Loucy (cell line): ENCODE data around the gene SERPINB1.

Source experiments
- H2AFZ ChIP-seq: fragments of 200-600 bp; sonication (generic); 2 replicates; pipeline ENCODE4 v1.6.0; 2016; ENCODE audit warnings: antibody characterized with exemption, mild to moderate bottlenecking, low read length, moderate library complexity
- H3F3A ChIP-seq: fragments of 200-600 bp; 2 replicates; pipeline ENCODE4 v1.6.0; 2016; ENCODE audit warnings: antibody characterized with exemption, low read depth, mild to moderate bottlenecking
- H3K27me3 ChIP-seq: fragments of 200-600 bp; sonication (generic); 2 replicates; pipeline ENCODE4 v1.6.1; 2014; ENCODE audit warnings: low read length, mild to moderate bottlenecking; ENCODE audit not compliant: insufficient read depth, poor library complexity, severe bottlenecking
- H3K36me3 ChIP-seq: fragments of 200-600 bp; sonication (generic); 2 replicates; pipeline ENCODE4 v1.6.1; 2016; ENCODE audit warnings: low read length; ENCODE audit not compliant: insufficient read depth
- H3K4me1 ChIP-seq: fragments of 200-600 bp; sonication (generic); 2 replicates; pipeline ENCODE4 v1.5.1; 2014; ENCODE audit warnings: low read length, mild to moderate bottlenecking; ENCODE audit not compliant: insufficient read depth, poor library complexity, severe bottlenecking
- H3K4me2 ChIP-seq: fragments of 200-600 bp; sonication (generic); 2 replicates; pipeline ENCODE4 v1.6.0; 2014; ENCODE audit warnings: antibody characterized with exemption, low read length, low read depth, mild to moderate bottlenecking; ENCODE audit not compliant: poor library complexity, severe bottlenecking
- H3K4me3 ChIP-seq: fragments of 200-600 bp; sonication (generic); 2 replicates; pipeline ENCODE4 v1.5.1; 2014; ENCODE audit warnings: low read length, mild to moderate bottlenecking, mixed read lengths; ENCODE audit not compliant: poor library complexity, severe bottlenecking
- H3K79me2 ChIP-seq: fragments of 200-600 bp; sonication (generic); 2 replicates; pipeline ENCODE4 v1.6.1; 2014; ENCODE audit warnings: low read length; ENCODE audit not compliant: insufficient read depth
- H3K9ac ChIP-seq: fragments of 200-600 bp; sonication (generic); 2 replicates; pipeline ENCODE4 v1.6.0; 2014; ENCODE audit warnings: mild to moderate bottlenecking, low read depth, low read length, moderate library complexity; ENCODE audit not compliant: poor library complexity, severe bottlenecking
- H3K9me2 ChIP-seq: fragments of 200-600 bp; sonication (generic); replicated peaks from 2 replicates; pipeline ENCODE4 v1.6.1; 2016; ENCODE audit warnings: low read depth, low read length, mixed read lengths
- H3K9me3 ChIP-seq: fragments of 200-600 bp; sonication (generic); 2 replicates; pipeline ENCODE4 v1.6.1; 2014; ENCODE audit warnings: mild to moderate bottlenecking, antibody characterized with exemption, low read length, low read depth; ENCODE audit not compliant: insufficient read depth
- H4K20me1 ChIP-seq: fragments of 200-600 bp; sonication (generic); 2 replicates; pipeline ENCODE4 v1.6.0; 2014; ENCODE audit warnings: antibody characterized with exemption, low read length, mild to moderate bottlenecking; ENCODE audit not compliant: insufficient read depth, poor library complexity, severe bottlenecking
- EZH2phosphoT487 ChIP-seq: fragments of 200-600 bp; IDR thresholded peaks from 2 replicates; pipeline ENCODE4 v1.6.1; 2018; ENCODE audit warnings: antibody characterized with exemption, mild to moderate bottlenecking, moderate library complexity, borderline replicate concordance
- TF ChIP-seq, protein P1 (sequence below): fragments of 200-600 bp; sonication (generic); conservative IDR thresholded peaks from 2 replicates; pipeline ENCODE4 v1.5.1; 2014; ENCODE audit warnings: mild to moderate bottlenecking, antibody characterized with exemption, low read length

SERPINB1 gene

DNA sequence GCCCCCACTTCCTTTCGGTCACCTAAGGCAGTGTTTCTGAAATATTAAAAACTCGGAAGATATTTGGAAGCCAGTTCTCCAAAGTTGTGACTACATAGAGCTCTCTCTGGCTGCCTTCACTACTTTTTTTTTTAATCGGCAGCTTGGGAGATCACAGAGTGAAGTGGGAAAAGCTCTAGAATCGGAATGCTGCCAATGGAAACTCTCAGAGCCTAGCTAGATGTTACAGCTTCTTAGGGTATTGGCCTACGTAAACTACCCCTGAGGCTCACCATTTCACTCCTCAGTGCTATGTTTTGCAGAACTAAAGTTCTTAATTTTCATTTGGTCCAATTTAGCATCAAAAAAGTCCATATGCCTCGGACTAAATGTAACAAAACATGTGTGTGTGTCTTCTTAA is 14.5 kb downstream of the SERPINB1 start:
- H4K20me1 ChIP-seq = no peaks in the 10 kb centered on the region
- H3K9ac ChIP-seq = no peak overlapping the region
- H3K9me2 ChIP-seq = no peaks in the 10 kb centered on the region
- no peak overlapping the region for H2AFZ ChIP-seq
- TF ChIP-seq, protein P1, sequence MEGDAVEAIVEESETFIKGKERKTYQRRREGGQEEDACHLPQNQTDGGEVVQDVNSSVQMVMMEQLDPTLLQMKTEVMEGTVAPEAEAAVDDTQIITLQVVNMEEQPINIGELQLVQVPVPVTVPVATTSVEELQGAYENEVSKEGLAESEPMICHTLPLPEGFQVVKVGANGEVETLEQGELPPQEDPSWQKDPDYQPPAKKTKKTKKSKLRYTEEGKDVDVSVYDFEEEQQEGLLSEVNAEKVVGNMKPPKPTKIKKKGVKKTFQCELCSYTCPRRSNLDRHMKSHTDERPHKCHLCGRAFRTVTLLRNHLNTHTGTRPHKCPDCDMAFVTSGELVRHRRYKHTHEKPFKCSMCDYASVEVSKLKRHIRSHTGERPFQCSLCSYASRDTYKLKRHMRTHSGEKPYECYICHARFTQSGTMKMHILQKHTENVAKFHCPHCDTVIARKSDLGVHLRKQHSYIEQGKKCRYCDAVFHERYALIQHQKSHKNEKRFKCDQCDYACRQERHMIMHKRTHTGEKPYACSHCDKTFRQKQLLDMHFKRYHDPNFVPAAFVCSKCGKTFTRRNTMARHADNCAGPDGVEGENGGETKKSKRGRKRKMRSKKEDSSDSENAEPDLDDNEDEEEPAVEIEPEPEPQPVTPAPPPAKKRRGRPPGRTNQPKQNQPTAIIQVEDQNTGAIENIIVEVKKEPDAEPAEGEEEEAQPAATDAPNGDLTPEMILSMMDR = no peak
- no peak for TF ChIP-seq EZH2phosphoT487
- H3K79me2 ChIP-seq = no peaks in the 10 kb centered on the region
- H3K27me3 ChIP-seq = no peaks in the 10 kb centered on the region
- H3K4me3 ChIP-seq = no peak overlapping the region
- no peaks in the 10 kb centered on the region for H3K9me3 ChIP-seq
- no peak overlapping the region for H3K4me2 ChIP-seq
- peaks cover 37% of the 10 kb centered on the region for H3K4me1 ChIP-seq
- H3K36me3 ChIP-seq = no peaks in the 10 kb centered on the region
- no peaks in the 10 kb centered on the region for H3F3A ChIP-seq

DNA sequence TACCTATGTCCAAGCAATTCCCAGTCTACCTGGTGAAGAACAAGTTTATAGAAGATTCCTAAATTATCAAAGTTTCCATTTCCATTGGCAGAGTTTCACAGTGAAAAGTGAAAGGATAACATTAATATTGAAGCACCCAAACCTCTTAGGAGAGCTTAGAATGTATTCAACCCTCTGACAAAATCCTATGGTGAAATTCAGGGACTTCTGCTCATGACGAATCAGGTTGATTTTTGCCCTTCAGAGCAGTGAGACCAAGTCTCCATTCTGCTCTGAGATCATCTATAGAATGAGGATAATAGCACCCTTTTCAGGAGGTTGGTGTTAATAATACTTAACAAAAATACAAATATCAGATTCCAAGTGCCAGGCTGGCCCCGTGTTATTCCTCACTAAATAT is 15.5 kb downstream of the SERPINB1 start:
- Histone ChIP-seq H3K79me2 (peaks cover 3% of the 10 kb centered on the region; the same call in 1 of the 2 replicates), H4K20me1 (no peaks in the 10 kb centered on the region), H3K9me2 (no peaks in the 10 kb centered on the region), H3K9ac (peak overlapping the region; percentile 28), H3K36me3 (no peaks in the 10 kb centered on the region), H2AFZ (0 out of 2 replicates have a peak overlapping the region, but pooled peaks have one; percentile 17), H3K4me1 (peaks cover 47% of the 10 kb centered on the region), H3F3A (no peaks in the 10 kb centered on the region), H3K27me3 (no peaks in the 10 kb centered on the region), H3K4me3 (no peak overlapping the region), H3K4me2 (no peak overlapping the region), H3K9me3 (no peaks in the 10 kb centered on the region)
- no peak for TF ChIP-seq EZH2phosphoT487
- TF ChIP-seq, protein P1 = no peak

DNA sequence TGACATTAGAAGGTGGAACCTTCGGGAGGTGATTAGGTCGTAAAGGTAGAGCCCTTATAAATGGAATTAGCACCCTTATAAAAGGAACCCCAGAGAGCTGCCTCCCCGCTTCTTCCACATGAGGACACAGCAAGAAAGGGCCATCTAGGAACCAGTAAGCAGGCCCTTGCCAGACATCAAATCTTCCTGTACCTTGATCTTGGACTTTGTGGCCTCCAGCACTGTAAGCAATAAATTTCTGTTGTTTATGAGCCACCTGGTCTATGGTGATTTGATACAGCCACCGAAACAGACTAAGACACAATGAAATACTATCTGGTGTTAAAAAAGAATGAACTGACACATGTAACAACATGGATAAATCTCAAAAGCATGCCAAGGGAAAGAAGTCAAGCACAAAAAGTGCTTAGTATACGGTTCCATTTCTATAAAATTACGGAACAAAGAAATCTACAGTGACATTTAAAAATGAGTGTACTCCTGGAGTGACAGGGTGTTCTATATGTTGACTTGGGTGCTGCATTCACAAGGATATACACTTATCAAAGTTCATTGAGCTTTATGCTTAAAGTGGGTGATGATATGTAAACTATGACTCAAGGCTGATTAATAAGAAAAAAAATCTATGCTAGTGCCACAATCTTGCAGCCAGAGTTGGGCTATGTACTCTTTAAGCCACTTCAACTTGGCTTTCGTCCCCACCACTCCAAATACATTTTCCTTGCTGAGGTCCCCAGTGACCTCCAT is 18.4 kb downstream of the SERPINB1 start:
- TF ChIP-seq EZH2phosphoT487 = no peak
- TF ChIP-seq, protein P1 = no peak
- Histone ChIP-seq H3K9me2 (no peaks in the 10 kb centered on the region), H3K9me3 (no peaks in the 10 kb centered on the region), H3K4me3 (peak overlapping the region; percentile 4), H3K9ac (peak overlapping the region; percentile 68), H3K27me3 (no peaks in the 10 kb centered on the region), H3K4me1 (peaks cover 70% of the 10 kb centered on the region), H4K20me1 (no peaks in the 10 kb centered on the region), H3K79me2 (peaks cover 3% of the 10 kb centered on the region; the same call in 1 of the 2 replicates), H3K36me3 (no peaks in the 10 kb centered on the region), H3F3A (peaks cover 18% of the 10 kb centered on the region; the same call in 1 of the 2 replicates), H2AFZ (no peak overlapping the region; the same call in 1 of the 2 replicates), H3K4me2 (peak overlapping the region; percentile 45)
